PFSK-1 (cell line): Measurements from ENCODE around the gene ADGB.

ENCODE experiments used
- FOXP2 ChIP-seq: optimal IDR thresholded peaks from 2 replicates; pipeline ENCODE3; 2011; ENCODE audit warnings: borderline replicate concordance, control low read depth, inconsistent platforms; ENCODE audit not compliant: insufficient read depth; ENCODE audit errors: extremely low read length, extremely low read depth
- POLR2AphosphoS5 ChIP-seq: IDR thresholded peaks from 2 replicates; pipeline ENCODE4 v1.6.1; 2012; ENCODE audit warnings: low read depth, mild to moderate bottlenecking, control low read depth, low read length, moderate library complexity
- SIN3A ChIP-seq: IDR thresholded peaks from 2 replicates; pipeline ENCODE4 v1.6.1; 2012; ENCODE audit warnings: mild to moderate bottlenecking, low read length, moderate library complexity, borderline replicate concordance; ENCODE audit not compliant: insufficient read depth
- TAF1 ChIP-seq: IDR thresholded peaks from 2 replicates; pipeline ENCODE4 v1.6.1; 2012; ENCODE audit warnings: low read length, control low read depth, borderline replicate concordance; ENCODE audit not compliant: insufficient read depth
- TF ChIP-seq, protein P1 (sequence below), 2 experiments: IDR thresholded peaks; 2 replicates each; pipeline versions ENCODE4 v1.6.1 to v1.8.0; 2011 to 2012; ENCODE audit warnings: low read depth in 2 of 2, low read length in 2 of 2, control low read depth in 1 of 2, inconsistent platforms in 1 of 2, mild to moderate bottlenecking in 1 of 2, moderate library complexity in 1 of 2; ENCODE audit not compliant: insufficient read depth in 1 of 2

ADGB gene

DNA sequence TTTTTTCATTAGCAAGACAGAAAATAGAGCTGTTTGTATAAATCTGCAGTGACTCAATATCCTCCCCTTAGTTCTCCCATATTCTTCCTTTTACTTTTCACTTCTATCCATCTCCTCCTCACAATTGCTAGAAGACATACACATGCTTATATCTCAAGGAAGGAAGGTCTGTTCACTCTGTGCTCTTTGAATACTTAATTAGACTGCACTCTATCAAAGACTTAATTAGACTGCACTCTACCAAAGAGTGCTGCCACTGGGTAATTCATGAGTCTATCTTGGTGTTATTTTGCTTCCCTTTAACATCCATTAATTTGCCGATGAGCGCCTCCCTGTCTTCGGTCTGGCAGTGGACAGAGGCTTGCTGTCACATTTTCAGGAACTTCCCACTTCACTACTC lies 241.9 kb downstream of the ADGB start:
- no peak for TF ChIP-seq POLR2AphosphoS5
- no peak for TF ChIP-seq FOXP2
- TF ChIP-seq SIN3A, result no peak
- TF ChIP-seq, protein P1, sequence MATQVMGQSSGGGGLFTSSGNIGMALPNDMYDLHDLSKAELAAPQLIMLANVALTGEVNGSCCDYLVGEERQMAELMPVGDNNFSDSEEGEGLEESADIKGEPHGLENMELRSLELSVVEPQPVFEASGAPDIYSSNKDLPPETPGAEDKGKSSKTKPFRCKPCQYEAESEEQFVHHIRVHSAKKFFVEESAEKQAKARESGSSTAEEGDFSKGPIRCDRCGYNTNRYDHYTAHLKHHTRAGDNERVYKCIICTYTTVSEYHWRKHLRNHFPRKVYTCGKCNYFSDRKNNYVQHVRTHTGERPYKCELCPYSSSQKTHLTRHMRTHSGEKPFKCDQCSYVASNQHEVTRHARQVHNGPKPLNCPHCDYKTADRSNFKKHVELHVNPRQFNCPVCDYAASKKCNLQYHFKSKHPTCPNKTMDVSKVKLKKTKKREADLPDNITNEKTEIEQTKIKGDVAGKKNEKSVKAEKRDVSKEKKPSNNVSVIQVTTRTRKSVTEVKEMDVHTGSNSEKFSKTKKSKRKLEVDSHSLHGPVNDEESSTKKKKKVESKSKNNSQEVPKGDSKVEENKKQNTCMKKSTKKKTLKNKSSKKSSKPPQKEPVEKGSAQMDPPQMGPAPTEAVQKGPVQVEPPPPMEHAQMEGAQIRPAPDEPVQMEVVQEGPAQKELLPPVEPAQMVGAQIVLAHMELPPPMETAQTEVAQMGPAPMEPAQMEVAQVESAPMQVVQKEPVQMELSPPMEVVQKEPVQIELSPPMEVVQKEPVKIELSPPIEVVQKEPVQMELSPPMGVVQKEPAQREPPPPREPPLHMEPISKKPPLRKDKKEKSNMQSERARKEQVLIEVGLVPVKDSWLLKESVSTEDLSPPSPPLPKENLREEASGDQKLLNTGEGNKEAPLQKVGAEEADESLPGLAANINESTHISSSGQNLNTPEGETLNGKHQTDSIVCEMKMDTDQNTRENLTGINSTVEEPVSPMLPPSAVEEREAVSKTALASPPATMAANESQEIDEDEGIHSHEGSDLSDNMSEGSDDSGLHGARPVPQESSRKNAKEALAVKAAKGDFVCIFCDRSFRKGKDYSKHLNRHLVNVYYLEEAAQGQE (IDR thresholded peaks at IDR 0.05; ENCODE audit: insufficient read depth in 1 of 2, low read depth in 2 of 2, low read length in 2 of 2), result no peak
- no peak for TF ChIP-seq TAF1

DNA sequence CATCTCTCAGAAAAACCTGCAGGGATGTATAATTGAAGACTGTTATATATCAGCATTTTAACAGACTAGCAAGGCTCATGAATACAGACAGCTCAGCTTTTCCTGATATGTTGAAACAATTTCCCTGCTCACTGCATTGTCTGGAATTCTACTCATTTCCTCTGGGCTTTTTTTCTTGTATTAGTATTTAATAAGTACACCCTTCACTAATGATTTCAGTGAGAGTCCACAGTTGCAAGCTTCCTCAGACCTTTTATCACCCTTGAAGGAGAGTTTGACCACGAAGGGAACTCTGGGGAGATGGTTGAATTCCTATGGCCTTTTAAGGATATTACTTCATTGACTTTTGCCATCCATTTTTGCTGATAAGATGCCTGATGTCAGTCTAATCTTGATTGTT lies 248.7 kb downstream of the ADGB start:
- no peak for TF ChIP-seq POLR2AphosphoS5
- TF ChIP-seq SIN3A, result no peak
- no peak for TF ChIP-seq TAF1
- TF ChIP-seq FOXP2, result no peak
- TF ChIP-seq, protein P1 (IDR thresholded peaks at IDR 0.05; ENCODE audit: insufficient read depth in 1 of 2, low read depth in 2 of 2, low read length in 2 of 2), result no peak

DNA sequence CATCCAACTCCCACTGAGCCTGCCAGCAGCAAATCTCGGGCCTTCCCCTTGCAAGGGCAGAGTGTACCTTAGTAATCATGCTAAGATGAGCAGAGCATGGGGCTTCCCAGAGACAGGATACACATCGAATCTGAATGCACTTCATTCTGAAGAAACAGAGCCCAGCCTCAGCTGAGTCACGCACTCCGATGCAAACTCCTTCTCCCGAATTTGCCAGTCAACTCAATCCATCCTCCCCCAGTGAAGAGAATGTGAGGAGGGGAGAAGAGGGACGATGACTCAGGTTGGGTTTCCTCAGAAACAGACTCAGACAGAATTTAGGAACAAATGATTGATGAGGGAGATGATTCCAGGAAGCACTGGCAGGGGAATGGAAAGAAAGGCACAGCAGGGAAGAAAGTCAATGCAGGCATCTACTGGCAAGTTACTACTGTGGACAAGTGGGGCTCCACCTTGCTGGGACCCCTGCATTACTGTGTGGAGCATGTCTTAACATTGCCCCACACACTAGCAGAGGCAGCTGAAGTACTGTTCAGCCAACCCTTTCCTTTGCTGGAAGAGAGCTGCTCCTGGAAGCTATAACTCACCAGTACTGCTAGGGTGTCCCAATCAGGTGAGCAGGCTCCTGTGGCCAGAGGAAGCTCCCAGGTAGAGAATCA lies 251.6 kb downstream of the ADGB start:
- no peak for TF ChIP-seq POLR2AphosphoS5
- no peak for TF ChIP-seq SIN3A
- TF ChIP-seq TAF1, result no peak
- no peak for TF ChIP-seq FOXP2
- TF ChIP-seq, protein P1 (IDR thresholded peaks at IDR 0.05; ENCODE audit: insufficient read depth in 1 of 2, low read depth in 2 of 2, low read length in 2 of 2), result no peak

DNA sequence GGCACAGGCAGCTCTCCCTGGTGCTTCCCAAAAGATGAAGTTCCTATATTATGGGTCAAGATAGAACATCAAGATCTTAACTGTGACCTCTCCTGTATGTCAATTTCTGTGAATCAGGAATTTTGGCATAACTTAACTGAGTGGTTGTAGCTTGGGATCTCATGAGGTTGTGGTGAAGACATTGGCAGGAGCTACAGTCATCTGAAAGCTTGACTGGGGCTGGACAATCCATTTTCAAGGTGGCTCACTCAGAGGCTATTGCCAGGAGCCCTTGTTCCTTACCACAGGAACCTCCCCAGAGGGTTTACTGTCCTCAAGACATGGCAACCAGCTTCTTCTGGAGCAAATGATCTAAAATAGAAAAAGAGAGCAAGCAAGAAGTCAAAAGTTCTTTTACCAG lies 252.2 kb downstream of the ADGB start:
- no peak for TF ChIP-seq POLR2AphosphoS5
- no peak for TF ChIP-seq SIN3A
- no peak for TF ChIP-seq FOXP2
- TF ChIP-seq TAF1, result no peak
- TF ChIP-seq, protein P1 (IDR thresholded peaks at IDR 0.05; ENCODE audit: insufficient read depth in 1 of 2, low read depth in 2 of 2, low read length in 2 of 2), result no peak
